GM18511 (cell line): ENCODE data around the gene KSR1.
A peak's percentile ranks its signal among the peaks of the same experiment; 100 is the strongest.
"Not testable (repeated sequence)": the region's sequence is repeated elsewhere in the genome, so short reads cannot be mapped to it uniquely, and the experiment has no call there.

Experiments
- ATAC-seq: cut with Tn5 transposase; IDR thresholded peaks from one replicate; pipeline ENCODE4 v1.9.1; 2021; ENCODE audit warnings: mild to moderate bottlenecking, moderate library complexity; ENCODE audit not compliant: unreplicated experiment

Gene KSR1

GRCh38 chr17:27651411-27652345 lies 195.4 kb downstream of the KSR1 start:
- ATAC-seq = peak; percentile 57

GRCh38 chr17:27653449-27653971 lies 197.3 kb downstream of the KSR1 start:
- not testable (repeated sequence) for ATAC-seq

GRCh38 chr17:27654136-27654535 lies 197.9 kb downstream of the KSR1 start:
- ATAC-seq = no peak

GRCh38 chr17:27654654-27655524 lies 198.6 kb downstream of the KSR1 start:
- ATAC-seq = peak; percentile 86

GRCh38 chr17:27655525-27656111 lies 199.4 kb downstream of the KSR1 start:
- not testable (repeated sequence) for ATAC-seq

- ATAC-seq = not testable (repeated sequence)
These were observed 200.4 kb downstream of the KSR1 start for GRCh38 chr17:27656620-27657019.

- ATAC-seq = no peak
These were observed 201.4 kb downstream of the KSR1 start for GRCh38 chr17:27657620-27658019.

- no peak for ATAC-seq
These were observed 203.4 kb downstream of the KSR1 start for GRCh38 chr17:27659683-27660082.

GRCh38 chr17:27660436-27660835 lies 204.2 kb downstream of the KSR1 start:
- no peak for ATAC-seq

GRCh38 chr17:27663936-27664605 lies 207.8 kb downstream of the KSR1 start:
- ATAC-seq = no peak

- ATAC-seq = no peak
These were observed 208.3 kb downstream of the KSR1 start for GRCh38 chr17:27664606-27664965.

GRCh38 chr17:27665549-27665948 lies 209.3 kb downstream of the KSR1 start:
- ATAC-seq = no peak

- not testable (repeated sequence) for ATAC-seq
These were observed 210.0 kb downstream of the KSR1 start for GRCh38 chr17:27666270-27666669.

- ATAC-seq = no peak
These were observed 210.7 kb downstream of the KSR1 start for GRCh38 chr17:27666831-27667560.

GRCh38 chr17:27667656-27668487 lies 211.6 kb downstream of the KSR1 start:
- no peak for ATAC-seq

GRCh38 chr17:27668488-27668823 lies 212.2 kb downstream of the KSR1 start:
- ATAC-seq = no peak

- no peak for ATAC-seq
These were observed 212.9 kb downstream of the KSR1 start for GRCh38 chr17:27669136-27669535.

- ATAC-seq = no peak
These were observed 213.6 kb downstream of the KSR1 start for GRCh38 chr17:27669850-27670249.
